HUES6 (cell line): Measurements from ENCODE around the gene C3orf38.
A peak's percentile ranks its signal among the peaks of the same experiment; 100 is the strongest.

Experiments used
- H3K27ac ChIP-seq: 2 replicates; pipeline ENCODE4 v1.7.0; 2013; ENCODE audit warnings: low read depth, mild to moderate bottlenecking, low read length, inconsistent platforms
- H3K27me3 ChIP-seq: 2 replicates; pipeline ENCODE4 v1.6.1; 2013; ENCODE audit warnings: low read length; ENCODE audit not compliant: control insufficient read depth, insufficient read depth
- H3K36me3 ChIP-seq: 2 replicates; pipeline ENCODE4 v1.6.1; 2013; ENCODE audit warnings: low read length; ENCODE audit not compliant: control insufficient read depth, insufficient read depth
- H3K4me1 ChIP-seq: 2 replicates; pipeline ENCODE4 v1.6.1; 2013; ENCODE audit warnings: low read length; ENCODE audit not compliant: control insufficient read depth, insufficient read depth
- H3K4me3 ChIP-seq: 2 replicates; pipeline ENCODE4 v1.5.1; 2013; ENCODE audit warnings: low read depth, low read length
- H3K9ac ChIP-seq: one replicate; pipeline ENCODE4 v1.6.1; 2013; ENCODE audit warnings: mild to moderate bottlenecking, low read length
- H3K9me3 ChIP-seq: 2 replicates; pipeline ENCODE4 v1.6.1; 2013; ENCODE audit warnings: low read depth, low read length; ENCODE audit not compliant: control insufficient read depth, insufficient read depth

The C3orf38 gene

GRCh38 chr3:88132894-88133293, 16.9 kb upstream of the C3orf38 start:
- H3K36me3 ChIP-seq: peaks cover 25% of the 10 kb centered on the region

GRCh38 chr3:88133711-88134263, 16.0 kb upstream of the C3orf38 start:
- peaks cover 31% of the 10 kb centered on the region for H3K36me3 ChIP-seq
- peaks cover 6% of the 10 kb centered on the region; the same call in 1 of the 2 replicates for H3K4me1 ChIP-seq
- H3K9ac ChIP-seq: no peak overlapping the region
- no peak overlapping the region for H3K27ac ChIP-seq
- no peaks in the 10 kb centered on the region for H3K9me3 ChIP-seq
- H3K27me3 ChIP-seq: no peaks in the 10 kb centered on the region
- no peak overlapping the region for H3K4me3 ChIP-seq

More at GRCh38 chr3:88132894-88133293, 16.9 kb upstream of the C3orf38 start:
- Histone ChIP-seq H3K9ac (no peak overlapping the region), H3K4me3 (no peak overlapping the region), H3K4me1 (peaks cover 6% of the 10 kb centered on the region; the same call in 1 of the 2 replicates), H3K27me3 (no peaks in the 10 kb centered on the region), H3K27ac (no peak overlapping the region), H3K9me3 (no peaks in the 10 kb centered on the region)

DNA sequence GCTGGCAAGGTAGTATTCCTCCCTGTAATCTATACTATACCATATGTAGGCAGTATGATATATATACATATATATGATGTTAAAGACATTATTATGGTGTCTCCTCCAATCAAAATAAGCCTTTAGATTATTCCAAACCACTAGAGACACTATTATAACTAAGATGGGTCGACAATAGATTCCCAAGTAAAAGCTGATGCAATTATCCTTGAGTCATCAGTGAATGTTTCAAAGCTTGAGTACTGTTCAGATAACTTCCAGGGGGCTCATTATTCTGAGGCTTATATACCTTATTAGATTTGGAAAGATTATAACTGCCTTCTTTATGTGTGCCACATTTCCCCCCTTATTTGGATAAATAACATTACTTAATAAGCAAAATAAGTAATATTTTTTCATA, 11.9 kb upstream of the C3orf38 start:
- Histone ChIP-seq H3K4me1 (peaks cover 17% of the 10 kb centered on the region), H3K9me3 (no peaks in the 10 kb centered on the region), H3K9ac (no peak overlapping the region), H3K4me3 (no peak overlapping the region), H3K27me3 (no peaks in the 10 kb centered on the region), H3K27ac (no peak overlapping the region), H3K36me3 (peaks cover 51% of the 10 kb centered on the region)

- H3K36me3 ChIP-seq: peaks cover 41% of the 10 kb centered on the region
Measured at GRCh38 chr3:88141458-88142083, 8.2 kb upstream of the C3orf38 start.

DNA sequence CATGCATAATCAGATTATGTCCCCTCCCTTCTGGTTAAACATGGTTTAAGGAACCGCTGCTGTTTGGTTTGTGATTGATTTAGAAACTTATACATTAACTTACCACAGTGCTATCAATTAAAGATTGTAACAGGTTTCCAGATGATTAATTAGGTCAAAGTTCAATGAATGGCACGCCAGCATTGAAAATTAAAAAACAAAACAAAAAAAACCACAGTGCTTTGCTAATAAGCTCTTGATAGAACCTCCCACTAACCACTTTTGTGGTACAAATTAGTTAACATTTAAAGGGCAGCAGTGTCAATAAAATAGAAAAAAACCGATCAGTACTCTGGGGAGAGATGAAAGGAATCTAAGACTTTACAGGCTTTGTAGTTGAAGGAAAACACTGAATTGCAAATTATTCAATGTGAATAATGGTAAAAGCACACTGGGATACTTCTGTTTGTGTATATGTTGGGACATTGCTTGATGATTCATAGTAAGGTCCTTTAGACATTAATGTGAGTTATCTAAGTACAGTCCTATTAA, 7.6 kb upstream of the C3orf38 start:
- Histone ChIP-seq H3K9ac (no peak overlapping the region), H3K9me3 (no peaks in the 10 kb centered on the region), H3K27me3 (no peaks in the 10 kb centered on the region), H3K36me3 (peaks cover 38% of the 10 kb centered on the region), H3K27ac (no peak overlapping the region), H3K4me3 (no peak overlapping the region), H3K4me1 (peaks cover 17% of the 10 kb centered on the region)

More at GRCh38 chr3:88141458-88142083, 8.2 kb upstream of the C3orf38 start:
- Histone ChIP-seq H3K27me3 (no peaks in the 10 kb centered on the region), H3K9me3 (no peaks in the 10 kb centered on the region), H3K9ac (no peak overlapping the region), H3K27ac (no peak overlapping the region), H3K4me1 (peaks cover 17% of the 10 kb centered on the region), H3K4me3 (no peak overlapping the region)

DNA sequence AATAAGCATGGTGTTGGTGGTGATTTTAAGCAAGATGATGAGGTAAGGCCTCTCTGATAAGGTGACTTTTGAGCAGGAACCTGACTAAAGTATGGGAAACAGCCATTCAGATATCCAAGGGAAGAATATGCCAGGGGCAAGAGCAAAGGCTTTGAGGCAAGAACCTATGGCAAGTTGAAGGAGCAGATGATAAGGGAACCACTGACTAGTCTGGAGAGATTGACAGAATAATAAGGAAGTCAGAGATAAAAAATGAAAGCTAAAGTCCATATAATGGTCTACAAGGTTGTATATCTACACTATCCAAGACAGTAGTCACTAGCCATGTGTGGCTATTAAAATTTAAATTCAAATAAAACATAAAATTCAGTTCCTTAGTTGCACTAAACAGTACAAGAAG, 2.5 kb upstream of the C3orf38 start:
- no peak overlapping the region for H3K4me3 ChIP-seq
- H3K9ac ChIP-seq: no peak overlapping the region
- H3K36me3 ChIP-seq: no peaks in the 10 kb centered on the region
- no peaks in the 10 kb centered on the region for H3K27me3 ChIP-seq
- no peaks in the 10 kb centered on the region for H3K9me3 ChIP-seq
- no peak overlapping the region for H3K27ac ChIP-seq
- peaks cover 15% of the 10 kb centered on the region for H3K4me1 ChIP-seq

GRCh38 chr3:88148651-88149050, 1.1 kb upstream of the C3orf38 start:
- Histone ChIP-seq H3K4me3 (peak overlapping the region; percentile 87), H3K27ac (peak overlapping the region; percentile 77; the same call in 1 of the 2 replicates)

GRCh38 chr3:88149101-88149508, 654 bp upstream of the C3orf38 start:
- Histone ChIP-seq H3K4me3 (peak overlapping the region; percentile 87), H3K4me1 (peaks cover 6% of the 10 kb centered on the region), H3K36me3 (peaks cover 8% of the 10 kb centered on the region), H3K27ac (peak overlapping the region; percentile 77; the same call in 1 of the 2 replicates), H3K27me3 (no peaks in the 10 kb centered on the region), H3K9ac (peak overlapping the region; percentile 97), H3K9me3 (no peaks in the 10 kb centered on the region)

More at GRCh38 chr3:88148651-88149050, 1.1 kb upstream of the C3orf38 start:
- Histone ChIP-seq H3K9me3 (no peaks in the 10 kb centered on the region), H3K36me3 (peaks cover 8% of the 10 kb centered on the region), H3K4me1 (peaks cover 6% of the 10 kb centered on the region), H3K9ac (peak overlapping the region; percentile 97), H3K27me3 (no peaks in the 10 kb centered on the region)

DNA sequence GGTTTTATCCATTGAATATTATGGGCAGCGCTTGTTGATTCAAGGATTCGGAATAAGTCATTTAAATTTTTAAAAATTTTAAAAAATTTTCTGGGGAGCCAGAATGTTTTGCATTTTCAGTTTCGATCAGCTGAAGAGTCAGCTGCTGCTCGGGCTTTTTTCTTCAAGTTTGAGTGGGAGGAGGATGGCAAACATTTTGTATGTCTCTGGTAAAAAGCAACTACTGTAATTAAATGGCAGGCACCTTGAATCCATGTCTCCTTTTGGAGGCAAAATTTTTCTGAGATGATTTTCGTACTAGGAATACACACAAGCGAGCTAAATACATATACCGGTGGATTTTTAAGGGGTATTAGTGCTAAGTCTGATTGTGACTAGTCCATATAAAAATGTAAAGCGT, 612 bp downstream of the C3orf38 start:
- peaks cover 6% of the 10 kb centered on the region for H3K4me1 ChIP-seq
- peak overlapping the region; percentile 90 for H3K27ac ChIP-seq
- no peaks in the 10 kb centered on the region for H3K27me3 ChIP-seq
- peak overlapping the region; percentile 97 for H3K9ac ChIP-seq
- peak overlapping the region; percentile 87 for H3K4me3 ChIP-seq
- H3K36me3 ChIP-seq: peaks cover 19% of the 10 kb centered on the region
- H3K9me3 ChIP-seq: no peaks in the 10 kb centered on the region

DNA sequence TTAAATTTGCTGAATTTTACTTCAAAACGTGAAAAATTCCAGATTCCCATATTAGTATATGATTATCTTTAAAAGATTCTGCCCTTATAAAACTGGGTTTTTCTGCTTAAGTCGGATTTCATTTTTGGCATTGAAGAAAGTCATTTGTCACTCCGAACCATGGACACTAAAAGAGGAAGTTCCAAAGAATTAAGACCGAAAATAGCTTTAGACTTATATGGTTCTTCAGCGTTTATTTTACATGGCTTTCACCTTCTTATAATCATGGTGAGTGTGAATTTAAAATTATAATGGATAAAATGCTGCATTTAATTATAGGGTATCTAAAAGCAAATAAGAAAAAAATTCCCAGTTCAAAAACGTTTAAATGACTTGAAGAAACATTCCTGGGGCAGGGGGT, 1.0 kb downstream of the C3orf38 start:
- Histone ChIP-seq H3K4me3 (peak overlapping the region; percentile 87), H3K27ac (peak overlapping the region; percentile 58; the same call in 1 of the 2 replicates), H3K36me3 (peaks cover 23% of the 10 kb centered on the region), H3K9ac (peak overlapping the region; percentile 60), H3K27me3 (no peaks in the 10 kb centered on the region), H3K9me3 (no peaks in the 10 kb centered on the region), H3K4me1 (peaks cover 6% of the 10 kb centered on the region)

- Histone ChIP-seq H3K27ac (no peak overlapping the region; the same call in 1 of the 2 replicates), H3K4me3 (peak overlapping the region; percentile 87), H3K4me1 (peaks cover 6% of the 10 kb centered on the region), H3K9ac (no peak overlapping the region), H3K36me3 (peaks cover 29% of the 10 kb centered on the region), H3K27me3 (no peaks in the 10 kb centered on the region), H3K9me3 (no peaks in the 10 kb centered on the region)
Measured at GRCh38 chr3:88151358-88151757, 1.6 kb downstream of the C3orf38 start.
